Stimulated activated naive CD8-positive, alpha-beta T cell treated with anti-CD3 and anti-CD28 coated beads, Interleukin-15, amount 100 ng/mL, for 72 hours (primary cell): Measurements from ENCODE around the gene TAS2R1.

Experiments used
- ATAC-seq: fragments of 150-1000 bp; cut with Tn5 transposase; 2 replicates; pipeline ENCODE4 v1.10.0; 2021; ENCODE audit warnings: mild to moderate bottlenecking, moderate library complexity
- DNase-seq, 2 donors: peaks; one replicate each; pipeline ENCODE4 v3.0.0; 2021 to 2022
- H3K27ac Mint-ChIP-seq, 2 donors: one replicate each; pipeline ENCODE4 v1.8.0; 2022; ENCODE audit warnings: mild to moderate bottlenecking in 2 of 2, mixed read lengths in 2 of 2, moderate library complexity in 2 of 2
- H3K27me3 Mint-ChIP-seq: one replicate; pipeline ENCODE4 v1.8.0; 2022; ENCODE audit warnings: mixed read lengths
- H3K4me1 Mint-ChIP-seq: one replicate; pipeline ENCODE4 v1.8.0; 2022; ENCODE audit warnings: mild to moderate bottlenecking, mixed read lengths
- H3K4me3 Mint-ChIP-seq, 2 donors: one replicate each; pipeline ENCODE4 v1.8.0; 2022; ENCODE audit warnings: mild to moderate bottlenecking in 2 of 2, mixed read lengths in 2 of 2, moderate library complexity in 1 of 2
- H3K9me3 Mint-ChIP-seq, 2 donors: one replicate each; pipeline ENCODE4 v1.8.0; 2022; ENCODE audit warnings: mixed read lengths in 2 of 2

The TAS2R1 gene

GRCh38 chr5:9630251-9630650 is at the start of gene TAS2R1:
Gene TAS2R1, minus strand, starts transcription at chr5:9630351. Its CDS starts 319 bp downstream, at chr5:9630032.
- no peaks in the 10 kb centered on the region for H3K27me3 Mint-ChIP-seq
- no peak within 1 kb of the TSS for H3K4me3 Mint-ChIP-seq
- no peak for ATAC-seq
- no peaks in the 10 kb centered on the region for H3K4me1 Mint-ChIP-seq
- DNase-seq, result no peak
- H3K27ac Mint-ChIP-seq, result no peak within 1 kb of the TSS
- H3K9me3 Mint-ChIP-seq, result peaks cover 16 to 30% of the 10 kb centered on the region in 2 donors

GRCh38 chr5:9670371-9670770 is 40.2 kb upstream of the TAS2R1 start:
- Mint-ChIP-seq H3K4me1 (no peaks in the 10 kb centered on the region), H3K4me3 (no peak overlapping the region), H3K9me3 (peaks cover 5 to 28% of the 10 kb centered on the region in 2 donors), H3K27me3 (no peaks in the 10 kb centered on the region), H3K27ac (no peak overlapping the region)
- ATAC-seq (no peak), DNase-seq (no peak)

GRCh38 chr5:9667906-9668305 is 37.8 kb upstream of the TAS2R1 start:
- H3K4me3 Mint-ChIP-seq, result no peak overlapping the region
- no peaks in the 10 kb centered on the region for H3K4me1 Mint-ChIP-seq
- ATAC-seq (no peak), DNase-seq (no peak)
- H3K27me3 Mint-ChIP-seq, result no peaks in the 10 kb centered on the region
- no peak overlapping the region for H3K27ac Mint-ChIP-seq
- peaks cover 5 to 35% of the 10 kb centered on the region in 2 donors for H3K9me3 Mint-ChIP-seq

GRCh38 chr5:9663891-9664290 is 33.7 kb upstream of the TAS2R1 start:
- Mint-ChIP-seq H3K4me3 (no peak overlapping the region), H3K4me1 (no peaks in the 10 kb centered on the region), H3K27me3 (no peaks in the 10 kb centered on the region), H3K9me3 (peaks cover 5 to 25% of the 10 kb centered on the region in 2 donors), H3K27ac (no peak overlapping the region)
- ATAC-seq (no peak), DNase-seq (no peak)

- Mint-ChIP-seq H3K4me1 (no peaks in the 10 kb centered on the region), H3K4me3 (no peak overlapping the region), H3K27ac (no peak overlapping the region), H3K27me3 (no peaks in the 10 kb centered on the region), H3K9me3 (peaks cover 0 to 7% of the 10 kb centered on the region in 2 donors)
- ATAC-seq (no peak), DNase-seq (no peak)
Measured at GRCh38 chr5:9661316-9662015, 31.3 kb upstream of the TAS2R1 start.

GRCh38 chr5:9658706-9659105 is 28.6 kb upstream of the TAS2R1 start:
- H3K27me3 Mint-ChIP-seq, result no peaks in the 10 kb centered on the region
- H3K4me1 Mint-ChIP-seq, result no peaks in the 10 kb centered on the region
- DNase-seq (no peak), ATAC-seq (no peak)
- H3K27ac Mint-ChIP-seq, result no peak overlapping the region
- no peaks in the 10 kb centered on the region for H3K9me3 Mint-ChIP-seq
- H3K4me3 Mint-ChIP-seq, result no peak overlapping the region

GRCh38 chr5:9657819-9658218 is 27.7 kb upstream of the TAS2R1 start:
- Mint-ChIP-seq H3K4me3 (no peak overlapping the region), H3K27ac (no peak overlapping the region)

GRCh38 chr5:9655641-9656040 is 25.5 kb upstream of the TAS2R1 start:
- Mint-ChIP-seq H3K27ac (no peak overlapping the region), H3K9me3 (no peaks in the 10 kb centered on the region), H3K4me1 (no peaks in the 10 kb centered on the region), H3K27me3 (no peaks in the 10 kb centered on the region), H3K4me3 (no peak overlapping the region)
- ATAC-seq (no peak), DNase-seq (no peak)

More at GRCh38 chr5:9657819-9658218, 27.7 kb upstream of the TAS2R1 start:
- H3K4me1 Mint-ChIP-seq, result no peaks in the 10 kb centered on the region
- DNase-seq (no peak), ATAC-seq (no peak)
- no peaks in the 10 kb centered on the region for H3K27me3 Mint-ChIP-seq
- H3K9me3 Mint-ChIP-seq, result no peaks in the 10 kb centered on the region

- Mint-ChIP-seq H3K27me3 (no peaks in the 10 kb centered on the region), H3K4me1 (no peaks in the 10 kb centered on the region), H3K9me3 (no peaks in the 10 kb centered on the region), H3K4me3 (no peak overlapping the region), H3K27ac (no peak overlapping the region)
- DNase-seq, result no peak
- no peak for ATAC-seq
Measured at GRCh38 chr5:9654886-9655285, 24.7 kb upstream of the TAS2R1 start.

GRCh38 chr5:9653811-9654210 is 23.7 kb upstream of the TAS2R1 start:
- DNase-seq, result no peak
- H3K27me3 Mint-ChIP-seq, result no peaks in the 10 kb centered on the region
- H3K4me3 Mint-ChIP-seq, result no peak overlapping the region
- ATAC-seq, result no peak
- no peaks in the 10 kb centered on the region for H3K4me1 Mint-ChIP-seq
- no peaks in the 10 kb centered on the region for H3K9me3 Mint-ChIP-seq
- H3K27ac Mint-ChIP-seq, result no peak overlapping the region

- no peak for ATAC-seq
- H3K27me3 Mint-ChIP-seq, result no peaks in the 10 kb centered on the region
- H3K9me3 Mint-ChIP-seq, result no peaks in the 10 kb centered on the region
- no peak overlapping the region for H3K27ac Mint-ChIP-seq
- no peak for DNase-seq
- H3K4me1 Mint-ChIP-seq, result no peaks in the 10 kb centered on the region
- no peak overlapping the region for H3K4me3 Mint-ChIP-seq
Measured at GRCh38 chr5:9653061-9653460, 22.9 kb upstream of the TAS2R1 start.

- DNase-seq (no peak), ATAC-seq (no peak)
- Mint-ChIP-seq H3K4me1 (no peaks in the 10 kb centered on the region), H3K27ac (no peak overlapping the region), H3K4me3 (no peak overlapping the region), H3K27me3 (no peaks in the 10 kb centered on the region), H3K9me3 (no peaks in the 10 kb centered on the region)
Measured at GRCh38 chr5:9652295-9652694, 22.1 kb upstream of the TAS2R1 start.

GRCh38 chr5:9646843-9647242 is 16.7 kb upstream of the TAS2R1 start:
- Mint-ChIP-seq H3K27me3 (no peaks in the 10 kb centered on the region), H3K27ac (no peak overlapping the region), H3K9me3 (no peaks in the 10 kb centered on the region), H3K4me3 (no peak overlapping the region), H3K4me1 (no peaks in the 10 kb centered on the region)
- DNase-seq (no peak), ATAC-seq (no peak)

GRCh38 chr5:9644630-9645029 is 14.5 kb upstream of the TAS2R1 start:
- no peak for DNase-seq
- Mint-ChIP-seq H3K27me3 (no peaks in the 10 kb centered on the region), H3K9me3 (peaks cover 0 to 2% of the 10 kb centered on the region in 2 donors), H3K4me1 (no peaks in the 10 kb centered on the region), H3K27ac (no peak overlapping the region), H3K4me3 (no peak overlapping the region)
- no peak for ATAC-seq

GRCh38 chr5:9642621-9643020 is 12.5 kb upstream of the TAS2R1 start:
- H3K9me3 Mint-ChIP-seq, result peaks cover 5 to 23% of the 10 kb centered on the region in 2 donors
- H3K27ac Mint-ChIP-seq, result no peak overlapping the region
- DNase-seq, result no peak

GRCh38 chr5:9641806-9642355 is 11.7 kb upstream of the TAS2R1 start:
- ATAC-seq (no peak), DNase-seq (no peak)
- no peak overlapping the region for H3K27ac Mint-ChIP-seq
- no peaks in the 10 kb centered on the region for H3K27me3 Mint-ChIP-seq
- H3K4me1 Mint-ChIP-seq, result no peaks in the 10 kb centered on the region
- no peak overlapping the region for H3K4me3 Mint-ChIP-seq
- peaks cover 5 to 30% of the 10 kb centered on the region in 2 donors for H3K9me3 Mint-ChIP-seq

More at GRCh38 chr5:9642621-9643020, 12.5 kb upstream of the TAS2R1 start:
- Mint-ChIP-seq H3K4me1 (no peaks in the 10 kb centered on the region), H3K4me3 (no peak overlapping the region), H3K27me3 (no peaks in the 10 kb centered on the region)
- no peak for ATAC-seq

- Mint-ChIP-seq H3K27me3 (no peaks in the 10 kb centered on the region), H3K9me3 (peaks cover 20 to 51% of the 10 kb centered on the region in 2 donors), H3K4me3 (no peak overlapping the region), H3K27ac (no peak overlapping the region), H3K4me1 (no peaks in the 10 kb centered on the region)
- no peak for ATAC-seq
- no peak for DNase-seq
Measured at GRCh38 chr5:9632495-9632894, 2.3 kb upstream of the TAS2R1 start.
